Stimulated activated CD4-positive, alpha-beta T cell treated with anti-CD3 and anti-CD28 coated beads, Interleukin-15, amount 100 ng/mL, for 24 hours (primary cell): ENCODE data around the gene FGF8.

Source experiments
- DNase-seq: peaks from one replicate; pipeline ENCODE4 v3.0.0-alpha.2; 2020

FGF8 gene

GRCh38 chr10:101725296-101726114, 50.4 kb downstream of the FGF8 start:
- no peak for DNase-seq

- no peak for DNase-seq
Measured at GRCh38 chr10:101724446-101724845, 51.5 kb downstream of the FGF8 start.

GRCh38 chr10:101723176-101723575, 52.7 kb downstream of the FGF8 start:
- no peak for DNase-seq

GRCh38 chr10:101721806-101722205, 54.1 kb downstream of the FGF8 start:
- DNase-seq: no peak

- no peak for DNase-seq
Measured at GRCh38 chr10:101720606-101721230, 55.2 kb downstream of the FGF8 start.
